ENCODE measurements around the gene MCM6. TPM values are rescaled to one million over a fixed set of nuclear protein-coding genes. Genes with fewer than 3 reads are reported as not detected.

Gene MCM6
- total and polyA plus RNA-seq, 10 donors: 4.9 to 17.9 (median 12.6) TPM

DNA sequence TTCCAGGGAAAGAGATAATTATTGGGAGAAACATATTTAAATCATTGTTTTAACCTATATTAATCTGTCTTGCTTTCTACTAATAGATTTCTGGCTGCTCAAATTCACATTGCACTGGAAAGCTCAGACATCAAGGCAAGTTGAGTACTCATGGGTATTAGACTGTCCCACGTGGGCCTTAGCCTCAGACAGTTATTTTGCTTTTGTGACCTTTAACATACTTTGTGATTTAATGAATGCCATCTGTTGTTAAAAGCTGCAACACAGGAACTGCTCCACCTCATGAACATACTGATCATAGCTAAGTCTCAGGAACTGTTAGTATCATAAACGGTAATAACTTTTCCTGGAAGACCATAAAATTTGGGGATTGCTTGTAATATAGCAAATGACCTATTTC, 36.5 kb downstream of the MCM6 start:
- WGBS, 5 donors: 46 to 57% (median 53%) methylated on average over 2 of the region's 2 CpGs
- TF ChIP-seq POLR2A (IDR thresholded peaks at IDR 0.05) (no peak), POLR2AphosphoS5 (IDR thresholded peaks at IDR 0.05) (no peak)
- no peak for DNase-seq
- Histone ChIP-seq H3K27ac (peak overlapping the region in 2 of 8 donors; percentile 5 to 14), H3K36me3 (peaks cover 0 to 49% (median 13%) of the 10 kb centered on the region in 6 donors), H3K4me1 (peaks cover 0 to 18% (median 9%) of the 10 kb centered on the region in 6 donors), H3K27me3 (replicated peaks in 1 of 7) (no peaks in the 10 kb centered on the region), H3K9me3 (no peaks in the 10 kb centered on the region), H3K4me3 (no peak overlapping the region)
- intact Hi-C loops (cut with DNase I; ENCODE audit: low total_unique reads): no loop called here

DNA sequence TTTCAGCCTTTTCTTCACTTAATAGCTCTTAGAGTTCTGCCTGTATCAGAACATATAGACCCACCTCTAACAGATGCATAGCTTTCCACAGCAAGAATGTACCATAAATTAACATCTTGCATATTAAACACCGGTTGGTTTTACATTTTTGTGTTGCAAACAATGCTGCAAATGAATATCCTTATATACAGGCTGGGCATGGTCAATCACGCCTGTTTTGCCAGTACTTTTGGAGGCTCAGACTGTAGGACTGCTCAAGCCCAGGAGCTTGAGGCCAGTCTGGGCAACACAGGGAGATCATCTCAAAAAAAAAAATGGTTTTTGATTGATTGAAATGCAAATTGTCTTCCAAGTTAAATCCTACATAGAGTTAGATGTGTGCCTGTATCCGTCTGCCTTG, 37.7 kb downstream of the MCM6 start:
- DNase-seq: no peak
- Histone ChIP-seq H3K4me1 (peaks cover 0 to 18% (median 9%) of the 10 kb centered on the region in 6 donors), H3K4me3 (no peak overlapping the region), H3K36me3 (peaks cover 0 to 36% (median 6%) of the 10 kb centered on the region in 6 donors), H3K9me3 (no peaks in the 10 kb centered on the region), H3K27me3 (replicated peaks in 1 of 7) (no peaks in the 10 kb centered on the region), H3K27ac (no peak overlapping the region)
- TF ChIP-seq POLR2A (IDR thresholded peaks at IDR 0.05) (no peak), POLR2AphosphoS5 (IDR thresholded peaks at IDR 0.05) (no peak)
- TF ChIP-seq, protein P1, sequence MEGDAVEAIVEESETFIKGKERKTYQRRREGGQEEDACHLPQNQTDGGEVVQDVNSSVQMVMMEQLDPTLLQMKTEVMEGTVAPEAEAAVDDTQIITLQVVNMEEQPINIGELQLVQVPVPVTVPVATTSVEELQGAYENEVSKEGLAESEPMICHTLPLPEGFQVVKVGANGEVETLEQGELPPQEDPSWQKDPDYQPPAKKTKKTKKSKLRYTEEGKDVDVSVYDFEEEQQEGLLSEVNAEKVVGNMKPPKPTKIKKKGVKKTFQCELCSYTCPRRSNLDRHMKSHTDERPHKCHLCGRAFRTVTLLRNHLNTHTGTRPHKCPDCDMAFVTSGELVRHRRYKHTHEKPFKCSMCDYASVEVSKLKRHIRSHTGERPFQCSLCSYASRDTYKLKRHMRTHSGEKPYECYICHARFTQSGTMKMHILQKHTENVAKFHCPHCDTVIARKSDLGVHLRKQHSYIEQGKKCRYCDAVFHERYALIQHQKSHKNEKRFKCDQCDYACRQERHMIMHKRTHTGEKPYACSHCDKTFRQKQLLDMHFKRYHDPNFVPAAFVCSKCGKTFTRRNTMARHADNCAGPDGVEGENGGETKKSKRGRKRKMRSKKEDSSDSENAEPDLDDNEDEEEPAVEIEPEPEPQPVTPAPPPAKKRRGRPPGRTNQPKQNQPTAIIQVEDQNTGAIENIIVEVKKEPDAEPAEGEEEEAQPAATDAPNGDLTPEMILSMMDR (IDR thresholded peaks at IDR 0.05 in 8 of 11, conservative IDR thresholded peaks at IDR 0.05 in 3 of 11): no peak
- WGBS, 5 donors: 88 to 97% (median 94%) methylated on average over 3 of the region's 3 CpGs
- intact Hi-C loops (cut with DNase I; ENCODE audit: low total_unique reads): no loop called here

DNA sequence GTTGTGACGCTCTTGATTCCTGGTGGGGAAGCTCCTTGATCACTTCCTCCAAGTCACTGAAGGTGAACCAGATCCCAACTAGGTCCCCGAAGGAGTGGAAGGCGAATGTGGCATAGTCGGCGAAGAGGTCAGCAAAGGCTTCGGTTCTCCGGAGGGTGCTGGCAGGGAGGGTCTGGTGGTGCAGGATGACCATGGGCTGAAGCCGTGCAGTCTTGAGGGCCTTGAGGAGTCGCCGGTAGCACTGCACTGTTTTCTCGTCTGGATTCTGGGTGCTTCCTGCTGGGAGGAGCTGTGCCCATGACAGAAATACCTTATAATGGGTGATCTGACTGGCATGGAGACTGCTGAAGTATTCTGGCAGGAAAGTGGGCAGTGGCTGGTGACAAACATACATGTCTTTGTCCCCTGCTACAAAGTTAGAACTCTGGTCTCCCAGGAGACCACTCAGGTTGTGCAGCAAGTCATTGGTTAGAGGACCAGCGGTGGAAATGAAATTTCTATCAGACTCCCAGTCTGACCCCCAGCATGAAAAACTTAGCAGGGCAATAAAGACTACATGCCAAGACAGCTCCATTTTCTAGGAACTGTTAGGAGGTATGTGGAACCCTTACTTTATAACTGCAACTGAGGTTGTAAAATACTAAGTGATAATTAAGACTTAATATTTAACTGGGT, 39.5 kb downstream of the MCM6 start, which contains the start of gene LCT:
LCT (minus strand) TSS at position 589 of the 675 bp plus-strand sequence; CDS start at position 574, 15 bp downstream.
- 90 to 97% (median 94%) methylated on average over 12 of the region's 12 CpGs for WGBS, 5 donors
- no peaks in the 10 kb centered on the region for H3K27me3 ChIP-seq (replicated peaks in 1 of 7)
- H3K4me3 ChIP-seq: no peak within 1 kb of the TSS
- intact Hi-C loops (cut with DNase I; ENCODE audit: low total_unique reads): no loop called here
- H3K9me3 ChIP-seq: no peaks in the 10 kb centered on the region
- TF ChIP-seq, protein P1 (IDR thresholded peaks at IDR 0.05 in 8 of 11, conservative IDR thresholded peaks at IDR 0.05 in 3 of 11): no peak
- TF ChIP-seq POLR2AphosphoS5 (IDR thresholded peaks at IDR 0.05) (no peak), POLR2A (IDR thresholded peaks at IDR 0.05) (no peak)
- peaks cover 0 to 20% (median 9%) of the 10 kb centered on the region in 6 donors for H3K4me1 ChIP-seq
- H3K36me3 ChIP-seq: peaks cover 0 to 20% (median 0%) of the 10 kb centered on the region in 6 donors
- H3K27ac ChIP-seq: no peak within 1 kb of the TSS
- DNase-seq: no peak

DNA sequence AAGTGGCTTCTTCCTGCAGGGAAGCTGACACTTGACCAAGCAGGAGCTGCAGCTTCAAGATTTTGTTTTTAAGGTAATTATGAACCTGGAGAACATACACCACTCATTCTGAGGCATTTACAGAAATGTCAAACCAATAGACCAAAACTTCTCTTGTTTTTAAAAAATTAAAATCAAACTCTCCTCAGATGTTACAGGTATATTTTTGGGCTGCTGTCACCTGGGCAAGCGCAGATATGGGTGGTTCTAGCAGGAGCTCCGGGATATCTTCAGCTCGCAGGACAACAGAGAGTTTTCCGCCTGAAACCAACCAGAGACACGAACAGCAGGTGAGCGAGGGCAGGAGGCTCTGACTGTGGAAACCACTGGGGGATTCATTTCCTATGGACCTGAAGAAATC, 43.4 kb downstream of the MCM6 start:
- H3K4me1 ChIP-seq: peaks cover 0 to 7% (median 0%) of the 10 kb centered on the region in 6 donors
- intact Hi-C loops (cut with DNase I; ENCODE audit: low total_unique reads): no loop called here
- H3K27me3 ChIP-seq (replicated peaks in 1 of 7): peaks cover 0 to 12% (median 0%) of the 10 kb centered on the region in 7 donors
- no peak overlapping the region for H3K4me3 ChIP-seq
- no peak overlapping the region for H3K27ac ChIP-seq
- DNase-seq: no peak
- H3K36me3 ChIP-seq: no peaks in the 10 kb centered on the region
- 72 to 87% (median 78%) methylated on average over 6 of the region's 6 CpGs for WGBS, 5 donors
- no peaks in the 10 kb centered on the region for H3K9me3 ChIP-seq
- TF ChIP-seq POLR2AphosphoS5 (IDR thresholded peaks at IDR 0.05) (no peak), POLR2A (IDR thresholded peaks at IDR 0.05) (no peak)
- TF ChIP-seq, protein P1 (IDR thresholded peaks at IDR 0.05 in 8 of 11, conservative IDR thresholded peaks at IDR 0.05 in 3 of 11): no peak
